ENCODE measurements around the gene PYURF. TPM values are rescaled to one million over a fixed set of nuclear protein-coding genes. Genes with fewer than 3 reads are reported as not detected.

PYURF gene
- total and polyA plus RNA-seq, 9 of the 15 experiments (the other 6 are each of a cell fraction or from before 2014, with no cell fraction given): 22.5 to 199 (median 108) TPM

GRCh38 chr4:88481537-88481936 lies 42.0 kb downstream of the PYURF start (continued):
- TF ChIP-seq BRD9 (IDR thresholded peaks at IDR 0.05; ENCODE audit: low read depth, partially characterized antibody) (no peak), TEAD2 (tag; IDR thresholded peaks at IDR 0.05) (no peak), ZNF445 (CRISPR knock-in tag; IDR thresholded peaks at IDR 0.05; ENCODE audit: low read depth) (no peak)

GRCh38 chr4:88478247-88478646 lies 45.3 kb downstream of the PYURF start:
- Histone ChIP-seq H2AFZ (ENCODE audit: low read depth, low read length) (no peak overlapping the region), H3K9me1 (ENCODE audit: control insufficient read depth, insufficient read depth, low read length) (no peaks in the 10 kb centered on the region), H3K4me3 (no peak overlapping the region), H3K79me2 (ENCODE audit: control insufficient read depth, insufficient read depth, low read length) (no peaks in the 10 kb centered on the region), H3K4me1 (replicated peaks in 1 of 2; ENCODE audit: control insufficient read depth in 2 of 2, insufficient read depth in 2 of 2, low read length in 2 of 2) (no peaks in the 10 kb centered on the region), H3K9ac (ENCODE audit: insufficient read depth in 1 of 2, low read depth in 2 of 2, low read length in 2 of 2) (no peak overlapping the region), H3K4me2 (ENCODE audit: insufficient read depth, low read length) (no peak overlapping the region), H3K36me3 (ENCODE audit: control insufficient read depth, insufficient read depth, low read length) (no peaks in the 10 kb centered on the region), H3K27ac (ENCODE audit: extremely low read depth, low read depth, low read length) (no peak overlapping the region), H3K9me3 (replicated peaks; ENCODE audit: control insufficient read depth, insufficient read depth, low read depth, low read length) (no peaks in the 10 kb centered on the region), H4K20me1 (replicated peaks; ENCODE audit: control insufficient read depth, insufficient read depth, low read length) (no peaks in the 10 kb centered on the region), H3K27me3 (ENCODE audit: control insufficient read depth in 2 of 2, insufficient read depth in 2 of 2, low read length in 2 of 2) (peaks cover 0 to under 1% of the 10 kb centered on the region in 2 experiments; a peak in 3 of 5 replicates)
- no peak for FAIRE-seq
- DNase-seq (ENCODE audit: extremely low read depth in 1 of 4, low spot score in 3 of 4): no peak
- BruUV-seq (replicated peaks): no TSS peak
- POLR2A ChIA-PET: no interaction called here
- no peak for ATAC-seq
- in situ Hi-C loops (cut with MboI) (no loop called here), intact Hi-C loops (cut with micrococcal nuclease) (no loop called here)
- WGBS (ENCODE audit: insufficient coverage, low coverage, missing lambda C conversion rate): 5% methylated on average over 2 of the region's 2 CpGs
- TF ChIP-seq SMARCA4 (IDR thresholded peaks at IDR 0.05): no peak
- TF ChIP-seq ZBTB26 (CRISPR knock-in tag; IDR thresholded peaks at IDR 0.05): no peak
- TF ChIP-seq FOXJ3 (CRISPR knock-in tag; IDR thresholded peaks at IDR 0.05): no peak
- TF ChIP-seq JUN (IDR thresholded peaks at IDR 0.05; ENCODE audit: borderline replicate concordance, low read depth, low read length): no peak
- no peak for TF ChIP-seq JUN (CRISPR knock-in tag; IDR thresholded peaks at IDR 0.05; ENCODE audit: borderline replicate concordance)
- TF ChIP-seq TSHZ1 (CRISPR knock-in tag; IDR thresholded peaks at IDR 0.05): no peak
- TF ChIP-seq ZFP1 (CRISPR knock-in tag; IDR thresholded peaks at IDR 0.05): no peak
- TF ChIP-seq GATAD2B (IDR thresholded peaks at IDR 0.05; ENCODE audit: borderline replicate concordance): no peak
- CTCF ChIA-PET (ENCODE audit: low intra/inter-chr PET ratio): no interaction called here

All from K562 (cell line).